HG03108 (cell line): ENCODE measurements around the gene RHOXF2B.
"Not testable (repeated sequence)": the region's sequence is repeated elsewhere in the genome, so short reads cannot be mapped to it uniquely, and the experiment has no call there.

Experiments
- ATAC-seq: cut with Tn5 transposase; IDR thresholded peaks from one replicate; pipeline ENCODE4 v1.9.1; 2021; ENCODE audit warnings: moderate library complexity; ENCODE audit not compliant: unreplicated experiment

RHOXF2B gene

GRCh38 chrX:120077590-120077989 lies at the start of gene RHOXF2B:
Gene RHOXF2B, minus strand, starts transcription at chrX:120077690. Its CDS starts 138 bp downstream, at chrX:120077552.
- ATAC-seq = not testable (repeated sequence)

GRCh38 chrX:120125444-120125843 lies 48.0 kb upstream of the RHOXF2B start:
- no peak for ATAC-seq

DNA sequence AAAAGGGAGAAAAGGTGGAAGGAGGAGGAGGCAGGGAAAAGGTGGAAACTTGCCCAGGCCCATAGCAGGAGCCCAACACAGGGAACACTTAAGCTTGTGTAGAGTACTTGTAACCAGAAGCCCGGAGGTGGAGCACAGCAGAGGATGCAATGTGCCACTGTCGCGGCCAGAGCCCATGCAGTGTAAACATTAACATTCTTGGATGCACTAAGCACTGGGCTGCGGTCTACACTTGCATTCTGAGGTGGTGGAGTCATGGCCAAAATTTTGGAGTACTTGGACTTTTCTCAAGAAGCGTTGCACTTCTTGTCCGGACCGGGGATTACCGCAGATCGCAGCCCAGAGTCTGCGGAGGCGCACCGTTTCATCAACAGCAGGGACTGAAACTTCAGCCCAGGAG lies 42.7 kb upstream of the RHOXF2B start:
- ATAC-seq = no peak

DNA sequence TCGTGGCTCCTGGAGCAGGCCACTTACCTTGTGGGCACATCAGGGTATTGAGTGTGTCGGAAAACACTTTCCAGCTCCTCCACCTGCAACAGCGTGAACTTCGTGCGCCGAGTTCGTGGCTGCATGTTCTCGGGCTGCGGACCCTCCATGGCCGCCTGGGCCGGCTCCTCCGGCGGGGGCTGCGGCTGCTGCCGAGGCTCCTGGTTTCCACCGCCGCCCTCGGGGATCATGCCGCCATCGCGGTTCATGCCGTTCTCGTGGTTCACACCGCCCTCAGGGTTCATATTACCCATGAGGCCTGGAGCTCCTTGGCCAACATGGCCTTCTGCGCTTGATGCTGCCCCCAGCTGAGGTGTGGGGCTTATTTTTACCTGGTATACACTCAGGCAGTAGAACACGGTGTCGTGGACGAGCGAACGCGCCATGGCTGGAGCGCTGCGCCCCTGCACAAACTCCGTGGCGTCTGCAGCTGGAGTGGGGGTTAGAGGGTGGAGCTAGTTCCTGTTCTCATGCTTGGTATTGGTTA lies 38.0 kb upstream of the RHOXF2B start, which contains the start of gene RHOXF1:
RHOXF1 (minus strand) TSS at position 476 of the 526 bp plus-strand sequence; CDS start at position 425, 51 bp downstream.
- no peak for ATAC-seq

DNA sequence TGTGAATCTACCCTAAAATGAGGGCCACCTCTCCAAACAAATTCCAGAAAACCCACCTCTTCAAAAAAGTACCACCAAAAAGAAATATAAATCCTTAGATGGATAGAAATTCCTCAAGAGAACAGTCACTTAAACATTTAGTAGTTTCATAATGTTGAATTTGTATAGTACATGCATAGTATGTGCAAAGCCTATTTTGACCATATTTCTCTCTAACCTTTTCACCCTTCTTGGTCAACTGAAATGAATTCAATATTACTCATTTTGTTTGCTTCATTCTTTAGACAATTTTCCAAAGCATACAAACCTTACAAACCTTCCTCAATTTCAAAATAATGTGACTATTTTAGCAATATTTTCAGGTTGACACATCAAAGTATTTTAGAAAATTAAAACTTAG lies 34.1 kb upstream of the RHOXF2B start:
- no peak for ATAC-seq

DNA sequence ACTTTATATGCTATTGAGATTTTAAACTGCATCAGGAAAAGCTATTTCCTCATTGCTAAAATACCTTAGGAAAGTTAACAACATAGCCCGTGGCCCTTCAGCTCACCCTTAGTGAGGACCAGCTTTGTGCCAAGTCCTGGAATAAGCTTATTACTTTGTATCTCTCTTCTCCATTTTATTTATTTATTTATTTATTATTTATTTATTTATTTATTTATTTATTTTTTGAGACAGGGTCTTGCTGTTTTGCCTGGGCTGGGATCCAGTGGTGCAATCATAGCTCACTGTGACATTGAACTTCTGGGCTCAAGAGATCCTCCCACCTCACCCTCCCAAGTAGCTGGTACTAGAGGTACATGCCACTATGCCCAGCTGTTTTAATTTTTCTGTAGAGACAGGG lies 31.9 kb upstream of the RHOXF2B start:
- ATAC-seq = no peak

DNA sequence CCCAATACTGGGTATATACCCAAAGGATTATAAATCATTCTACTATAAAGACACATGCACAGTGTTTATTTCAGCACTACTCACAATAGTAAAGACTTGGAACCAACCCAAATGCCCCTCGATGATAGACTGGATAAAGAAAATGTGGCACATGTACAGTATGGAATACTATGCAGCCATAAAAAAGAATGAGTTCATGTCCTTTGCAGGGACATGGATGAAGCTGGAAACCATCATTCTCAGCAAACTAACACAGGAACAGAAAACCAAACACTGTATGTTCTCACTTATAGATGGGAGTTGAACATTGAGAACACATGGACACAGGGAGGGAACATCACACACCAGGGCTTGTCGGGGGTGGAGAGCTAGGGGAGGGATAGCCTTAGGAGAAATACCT lies 27.2 kb upstream of the RHOXF2B start:
- not testable (repeated sequence) for ATAC-seq

DNA sequence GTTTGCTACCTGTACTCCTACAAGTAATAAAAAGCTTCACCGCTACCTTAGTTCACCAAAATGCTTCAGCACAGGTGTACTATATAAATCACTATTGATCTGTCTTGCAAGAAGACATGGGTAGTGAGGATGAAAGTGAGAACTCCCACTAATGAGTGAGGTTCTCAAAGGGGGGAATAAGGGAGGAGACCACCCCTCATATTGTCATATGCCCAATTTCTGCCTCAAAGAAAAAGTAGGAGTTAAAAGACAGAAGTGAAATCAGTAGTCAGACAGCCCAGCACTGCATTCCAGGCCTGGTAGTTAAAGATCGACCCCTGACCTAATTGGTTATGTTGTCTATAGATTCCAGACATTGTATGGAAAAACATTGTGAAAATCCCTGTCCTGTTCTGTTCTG lies 23.6 kb upstream of the RHOXF2B start:
- not testable (repeated sequence) for ATAC-seq

- no peak for ATAC-seq
Observed at GRCh38 chrX:120090208-120090607, 12.7 kb upstream of the RHOXF2B start.

GRCh38 chrX:120087289-120088017 lies 10.0 kb upstream of the RHOXF2B start:
- ATAC-seq = no peak

- ATAC-seq = not testable (repeated sequence)
Observed at GRCh38 chrX:120085553-120086185, 8.2 kb upstream of the RHOXF2B start.

GRCh38 chrX:120066169-120066568 lies 11.3 kb downstream of the RHOXF2B start:
- ATAC-seq = not testable (repeated sequence)

GRCh38 chrX:120042712-120043111 lies 34.8 kb downstream of the RHOXF2B start:
- not testable (repeated sequence) for ATAC-seq

- not testable (repeated sequence) for ATAC-seq
Observed at GRCh38 chrX:120042247-120042646, 35.2 kb downstream of the RHOXF2B start.

GRCh38 chrX:120040176-120040575 lies 37.3 kb downstream of the RHOXF2B start:
- not testable (repeated sequence) for ATAC-seq

DNA sequence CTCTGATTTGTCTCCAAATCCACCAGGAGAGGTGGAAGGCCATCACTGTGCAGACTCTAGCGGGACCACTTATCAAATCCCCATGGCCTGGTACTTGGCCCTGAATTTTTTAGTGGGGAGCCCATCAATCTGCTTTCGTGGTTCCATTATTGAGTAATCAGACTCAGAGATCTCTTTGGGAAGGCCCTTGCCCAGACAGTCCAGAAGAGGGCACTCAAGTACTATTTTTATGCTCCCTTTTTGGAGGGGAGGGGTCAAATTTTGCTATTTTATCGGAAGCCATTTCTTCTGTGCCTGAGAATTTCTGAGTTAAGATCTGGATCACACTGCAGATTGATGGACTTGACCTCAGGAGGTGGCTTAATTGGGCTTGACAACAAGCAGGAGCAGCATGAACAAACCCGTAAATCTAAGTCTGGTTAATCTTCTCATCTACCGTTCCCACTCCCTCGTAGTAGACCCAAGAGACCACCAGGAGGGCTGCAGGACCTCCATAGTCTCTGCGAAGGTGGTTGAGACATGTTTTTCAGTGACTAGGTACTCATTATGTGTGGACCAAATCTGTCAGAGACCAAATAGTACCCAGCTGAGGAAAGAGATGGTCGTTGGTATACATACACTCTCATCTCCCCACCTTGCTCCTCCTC lies 38.3 kb downstream of the RHOXF2B start:
- not testable (repeated sequence) for ATAC-seq

- ATAC-seq = no peak
Observed at GRCh38 chrX:120036704-120037103, 40.8 kb downstream of the RHOXF2B start.

- ATAC-seq = peak; percentile 82
Observed at GRCh38 chrX:120035522-120036309, 41.8 kb downstream of the RHOXF2B start.

DNA sequence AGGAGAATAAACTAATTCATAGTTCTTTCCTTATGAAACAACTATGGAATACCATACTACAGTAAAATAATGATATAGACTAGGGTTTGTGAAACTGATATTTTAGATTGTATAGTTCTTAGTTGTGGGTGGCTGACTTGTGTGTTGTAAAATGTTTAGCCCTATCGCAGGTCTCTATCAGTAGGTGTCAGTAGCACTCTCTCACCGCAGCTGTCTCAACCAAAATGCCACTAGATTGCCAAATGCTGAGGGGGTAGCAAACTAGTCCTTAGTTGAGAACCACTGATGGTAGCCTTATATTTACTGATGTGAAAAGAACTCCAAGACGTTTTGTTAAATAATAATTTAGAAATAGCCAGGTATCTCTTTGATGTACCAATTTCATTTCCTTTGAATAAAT lies 48.1 kb downstream of the RHOXF2B start:
- ATAC-seq = no peak

DNA sequence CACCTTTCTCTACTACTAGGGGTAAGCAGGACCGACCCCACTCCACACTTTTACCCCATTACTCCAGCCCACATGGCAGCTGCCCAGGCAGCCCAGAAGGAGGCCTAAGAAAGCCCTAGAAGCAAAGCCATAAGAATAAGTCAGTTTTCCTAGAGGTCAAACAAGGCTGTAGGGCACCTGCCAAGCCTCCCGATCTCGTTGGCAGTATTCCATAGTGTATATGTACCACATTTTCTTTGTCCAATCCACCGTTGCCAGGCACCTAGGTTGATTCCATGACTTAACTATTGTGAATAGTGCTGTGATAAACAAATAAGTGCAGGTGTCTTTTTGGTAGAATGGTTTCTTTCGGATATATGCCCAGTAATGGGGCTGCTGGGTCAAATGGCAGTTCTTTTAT lies 54.2 kb downstream of the RHOXF2B start:
- ATAC-seq = no peak

DNA sequence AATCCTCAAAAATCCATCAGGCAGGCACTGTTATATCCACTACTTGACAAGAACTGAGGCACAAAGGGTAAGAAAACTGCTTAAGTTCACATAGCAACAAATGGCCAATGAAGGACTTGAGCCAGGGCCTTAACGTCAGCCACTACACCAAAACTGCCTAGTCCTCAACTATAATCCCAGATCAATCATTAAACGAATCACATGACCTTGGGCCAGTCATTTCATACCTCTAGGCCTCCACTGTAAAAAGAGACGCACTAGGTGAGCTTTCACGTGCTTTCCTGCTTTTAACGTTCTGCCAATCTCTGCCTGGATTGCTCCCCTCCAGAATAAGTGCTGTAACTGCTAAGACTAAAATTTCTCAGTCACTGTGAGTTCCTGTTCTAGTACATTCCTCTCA lies 54.7 kb downstream of the RHOXF2B start:
- no peak for ATAC-seq
